WERI-Rb-1 (cell line): ENCODE data around the gene ING5.

ENCODE experiments used
- DNase-seq: peaks from one replicate; pipeline ENCODE4 v3.0.0-alpha.2; 2020
- H3K27ac ChIP-seq: fragments of 250-450 bp; sonication (Bioruptor Pico); 2 replicates; pipeline ENCODE4 v1.5.1; 2020; ENCODE audit warnings: mild to moderate bottlenecking, moderate library complexity
- H3K27me3 ChIP-seq: fragments of 250-450 bp; sonication (Bioruptor Pico); 2 replicates; pipeline ENCODE4 v1.5.1; 2021; ENCODE audit warnings: mild to moderate bottlenecking, low read depth, moderate library complexity; ENCODE audit not compliant: insufficient read depth, severe bottlenecking
- H3K36me3 ChIP-seq: fragments of 250-450 bp; sonication (Bioruptor Pico); 2 replicates; pipeline ENCODE4 v1.5.1; 2020; ENCODE audit warnings: mild to moderate bottlenecking, moderate library complexity
- H3K4me3 ChIP-seq: 2 replicates; pipeline ENCODE4 v1.5.1; 2011; ENCODE audit warnings: low read depth, mild to moderate bottlenecking, control low read depth, low read length
- H3K9me3 ChIP-seq: fragments of 250-450 bp; sonication (Bioruptor Pico); 2 replicates; pipeline ENCODE4 v1.5.1; 2021; ENCODE audit warnings: mild to moderate bottlenecking, moderate library complexity; ENCODE audit not compliant: severe bottlenecking
- CTCF ChIP-seq: IDR thresholded peaks from 2 replicates; pipeline ENCODE4 v1.5.1; 2011; ENCODE audit warnings: low read depth, mild to moderate bottlenecking, control low read depth, inconsistent platforms, low read length

Gene ING5

GRCh38 chr2:241722896-241723454 is 21.1 kb downstream of the ING5 start:
- no peaks in the 10 kb centered on the region for H3K27me3 ChIP-seq
- no peak overlapping the region for H3K4me3 ChIP-seq
- TF ChIP-seq CTCF = no peak
- H3K27ac ChIP-seq = no peak overlapping the region
- DNase-seq = no peak
- peaks cover 4% of the 10 kb centered on the region for H3K9me3 ChIP-seq
- H3K36me3 ChIP-seq = peaks cover 66% of the 10 kb centered on the region

- TF ChIP-seq CTCF = peak; percentile 51
- Histone ChIP-seq H3K27me3 (no peaks in the 10 kb centered on the region), H3K36me3 (peaks cover 62% of the 10 kb centered on the region), H3K4me3 (no peak overlapping the region), H3K27ac (no peak overlapping the region), H3K9me3 (peaks cover 4% of the 10 kb centered on the region)
- peak; percentile 34 for DNase-seq
These were observed 22.6 kb downstream of the ING5 start for GRCh38 chr2:241724259-241724974.

- no peak overlapping the region for H3K27ac ChIP-seq
- TF ChIP-seq CTCF = no peak
- peaks cover 54% of the 10 kb centered on the region for H3K36me3 ChIP-seq
- H3K9me3 ChIP-seq = peaks cover 4% of the 10 kb centered on the region
- no peak overlapping the region for H3K4me3 ChIP-seq
- H3K27me3 ChIP-seq = no peaks in the 10 kb centered on the region
- no peak for DNase-seq
These were observed 23.4 kb downstream of the ING5 start for GRCh38 chr2:241724975-241725870.

- H3K36me3 ChIP-seq = peaks cover 41% of the 10 kb centered on the region
- no peak for TF ChIP-seq CTCF
These were observed 24.6 kb downstream of the ING5 start for GRCh38 chr2:241726459-241726858.

GRCh38 chr2:241728000-241728399 is 26.2 kb downstream of the ING5 start:
- Histone ChIP-seq H3K9me3 (peaks cover under 1% of the 10 kb centered on the region), H3K4me3 (no peak overlapping the region), H3K36me3 (peaks cover 26% of the 10 kb centered on the region), H3K27me3 (no peaks in the 10 kb centered on the region), H3K27ac (no peak overlapping the region)
- no peak for DNase-seq
- no peak for TF ChIP-seq CTCF

More at GRCh38 chr2:241726459-241726858, 24.6 kb downstream of the ING5 start:
- no peak for DNase-seq
- H3K27ac ChIP-seq = no peak overlapping the region
- no peak overlapping the region for H3K4me3 ChIP-seq
- H3K27me3 ChIP-seq = no peaks in the 10 kb centered on the region
- peaks cover 4% of the 10 kb centered on the region for H3K9me3 ChIP-seq
